ENCODE results near the gene CDYL2.
"Not testable (repeated sequence)": the region's sequence is repeated elsewhere in the genome, so short reads cannot be mapped to it uniquely, and the experiment has no call there.

The CDYL2 gene

DNA sequence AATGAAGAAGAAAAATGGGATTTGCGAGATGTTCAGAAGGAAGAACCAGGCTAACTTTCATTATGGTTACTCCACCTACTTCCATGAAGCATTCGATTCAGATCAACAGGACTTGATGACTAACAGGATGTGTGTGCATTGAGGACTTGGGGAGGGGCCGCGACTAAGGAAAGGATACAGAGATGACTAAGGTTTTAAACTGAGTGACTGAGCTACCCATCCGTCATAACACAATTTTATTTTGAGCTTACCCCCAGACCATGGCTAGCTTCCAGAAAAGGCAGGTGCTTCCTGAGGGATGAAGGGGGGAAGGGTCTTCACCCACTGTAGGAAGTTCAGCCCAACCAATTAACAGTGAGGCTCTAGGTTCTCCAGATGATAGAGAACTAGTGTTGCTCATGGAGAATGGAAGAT is 2.5 kb upstream of the CDYL2 start:
- peak; percentile 69 for DNase-seq

DNA sequence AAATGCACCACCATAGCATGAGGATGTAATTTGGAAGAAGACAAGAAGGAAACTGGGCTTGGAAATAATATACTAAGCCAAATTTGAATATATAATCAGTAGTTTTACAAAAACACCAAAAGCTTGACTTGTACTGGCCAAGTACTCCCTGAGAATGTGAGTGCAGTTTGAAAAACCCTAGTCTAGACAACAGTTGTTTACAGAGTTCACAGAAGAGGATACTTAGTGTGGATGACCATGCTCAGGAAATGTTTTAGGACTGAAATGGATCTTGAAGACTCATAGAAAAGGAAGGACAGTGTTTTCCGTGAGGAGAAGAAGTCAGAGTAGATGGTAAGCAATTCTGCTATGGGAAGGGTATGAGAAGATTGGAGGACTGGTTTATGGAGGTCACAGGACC is 1.9 kb upstream of the CDYL2 start:
- no peak for DNase-seq

GRCh38 chr16:80804056-80804525 is 307 bp downstream of the CDYL2 start:
- DNase-seq: peak; percentile 71

GRCh38 chr16:80803339-80804055 is 901 bp downstream of the CDYL2 start:
- peak; percentile 49 for DNase-seq

- DNase-seq: no peak
Measured at GRCh38 chr16:80802902-80803301, 1.5 kb downstream of the CDYL2 start.

DNA sequence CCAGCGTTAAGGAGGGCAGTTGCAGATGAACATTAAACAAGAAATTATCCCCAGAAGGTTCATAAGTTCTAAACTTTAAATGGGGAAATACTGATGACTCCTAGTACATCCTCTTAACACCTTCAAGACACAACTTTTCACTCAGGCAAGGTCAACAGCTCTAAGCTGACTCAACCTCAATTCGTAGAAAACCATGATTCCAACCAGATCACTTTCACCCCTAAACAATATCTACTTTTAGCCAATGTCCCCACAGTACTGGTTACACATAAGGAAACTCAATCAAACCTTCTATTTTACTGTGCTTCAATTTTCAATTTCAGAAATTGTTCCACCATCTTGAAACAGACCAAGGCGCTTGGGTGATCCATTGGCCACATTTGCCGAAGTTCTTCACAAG is 2.3 kb downstream of the CDYL2 start:
- DNase-seq: no peak

DNA sequence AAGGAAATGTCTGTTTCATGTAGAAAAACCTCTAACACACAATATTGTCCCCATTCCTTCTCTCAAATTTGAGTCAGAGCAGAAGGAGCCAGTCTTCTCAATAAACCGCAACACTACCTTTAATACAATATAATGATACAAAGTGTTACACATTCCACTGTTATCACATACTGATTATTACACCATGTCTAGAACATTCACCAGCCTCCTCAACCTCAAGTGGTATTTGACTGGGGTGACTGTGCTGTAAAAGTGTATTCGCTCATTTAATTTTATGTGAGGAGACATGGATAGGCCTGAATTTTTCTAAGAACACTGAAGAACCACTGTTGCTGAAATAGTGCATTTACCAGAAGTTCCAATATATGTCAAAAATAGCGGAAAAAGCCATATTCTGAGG is 10.3 kb downstream of the CDYL2 start:
- no peak for DNase-seq

GRCh38 chr16:80792031-80792430 is 12.4 kb downstream of the CDYL2 start:
- no peak for DNase-seq

GRCh38 chr16:80791411-80791810 is 13.0 kb downstream of the CDYL2 start:
- no peak for DNase-seq

DNA sequence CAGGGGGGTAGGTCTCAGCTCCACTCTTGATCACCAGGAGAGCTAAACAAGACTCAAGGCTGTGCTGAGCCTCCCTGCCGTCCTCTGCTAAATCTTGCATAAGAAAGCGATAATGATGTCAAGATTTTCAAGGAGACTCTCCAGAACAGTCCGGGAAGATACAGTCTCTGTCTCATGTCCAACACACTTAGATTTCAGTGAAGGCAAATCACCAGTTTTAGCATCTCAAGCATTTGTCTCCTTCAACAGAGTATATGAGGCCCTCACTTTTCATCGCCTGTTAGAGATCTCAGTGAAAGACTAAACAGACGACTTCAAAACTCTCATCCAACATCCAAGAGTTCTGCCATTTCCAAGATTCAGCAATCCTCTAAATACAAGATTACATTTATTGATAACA is 13.6 kb downstream of the CDYL2 start:
- no peak for DNase-seq

DNA sequence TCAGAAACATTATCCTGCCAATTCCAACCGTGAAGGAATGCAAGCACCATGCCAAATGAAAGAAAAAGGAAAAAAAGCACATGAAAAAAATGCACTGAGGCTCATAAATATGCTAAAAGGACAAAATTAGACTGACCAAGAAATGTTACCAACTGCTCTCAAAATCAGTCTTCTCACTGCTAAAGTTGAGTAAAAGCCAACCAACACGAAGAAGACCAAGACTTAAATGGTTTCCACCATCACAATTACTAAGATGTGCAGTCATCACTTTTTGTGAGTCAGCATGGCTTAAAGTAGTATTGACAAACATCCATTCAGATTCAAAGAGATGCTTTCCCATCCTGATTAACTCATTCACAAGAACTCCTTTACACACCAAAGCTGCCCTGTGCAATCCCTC is 16.4 kb downstream of the CDYL2 start:
- DNase-seq: no peak

DNA sequence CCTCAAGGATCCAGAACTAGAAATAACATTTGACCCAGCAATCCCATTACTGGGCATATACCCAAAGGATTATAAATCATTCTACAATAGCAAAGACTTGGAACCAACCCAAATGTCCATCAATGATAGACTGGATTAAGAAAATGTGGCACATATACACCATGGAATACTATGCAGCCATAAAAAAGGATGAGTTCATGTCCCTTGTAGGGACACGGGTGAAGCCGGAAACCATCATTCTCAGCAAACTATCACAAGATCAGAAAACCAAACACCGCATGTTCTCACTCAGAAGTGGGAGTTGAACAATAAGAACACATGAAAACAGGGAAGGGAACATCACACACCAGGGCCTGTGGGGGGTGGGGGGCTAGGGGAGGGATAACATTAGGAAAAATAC is 17.8 kb downstream of the CDYL2 start:
- not testable (repeated sequence) for DNase-seq

GRCh38 chr16:80784951-80785350 is 19.4 kb downstream of the CDYL2 start:
- no peak for DNase-seq

DNA sequence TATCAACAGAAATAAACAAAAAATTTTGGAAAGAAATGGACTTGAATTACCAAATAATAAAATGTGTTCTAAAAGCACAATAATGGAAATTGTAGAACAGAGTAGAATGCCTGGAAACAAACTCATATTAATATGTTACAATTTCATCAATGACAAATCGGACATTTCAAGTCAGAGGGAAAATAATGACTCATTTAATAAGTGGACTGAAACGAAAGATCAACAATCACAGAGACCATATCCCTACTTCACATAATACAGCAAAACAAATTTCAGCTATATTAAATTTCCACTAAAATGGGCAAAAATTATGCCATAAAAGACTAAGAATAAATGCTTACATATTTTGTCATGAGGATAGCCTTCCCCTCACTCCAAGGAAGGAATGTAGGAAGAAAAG is 25.7 kb downstream of the CDYL2 start:
- no peak for DNase-seq

- DNase-seq: no peak
Measured at GRCh38 chr16:80776856-80777255, 27.5 kb downstream of the CDYL2 start.

DNA sequence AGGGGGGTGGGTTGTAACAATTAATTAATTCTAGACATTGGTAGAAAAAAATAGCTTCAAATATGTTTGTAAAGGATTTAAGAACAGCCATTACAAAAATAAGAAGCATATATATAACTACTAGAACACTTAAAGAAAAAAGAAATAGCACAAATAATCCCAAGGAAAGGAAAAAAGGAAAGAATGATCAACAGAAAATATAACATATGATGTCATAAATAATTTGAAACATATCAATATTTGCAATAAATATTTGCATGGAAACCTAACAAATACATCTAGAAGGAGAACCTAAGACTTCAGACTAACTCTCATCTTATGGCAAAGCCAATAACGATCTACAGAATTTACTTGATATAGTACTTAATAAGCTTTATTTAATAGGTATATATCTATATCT is 28.9 kb downstream of the CDYL2 start:
- no peak for DNase-seq

GRCh38 chr16:80766798-80767197 is 37.6 kb downstream of the CDYL2 start:
- no peak for DNase-seq

DNA sequence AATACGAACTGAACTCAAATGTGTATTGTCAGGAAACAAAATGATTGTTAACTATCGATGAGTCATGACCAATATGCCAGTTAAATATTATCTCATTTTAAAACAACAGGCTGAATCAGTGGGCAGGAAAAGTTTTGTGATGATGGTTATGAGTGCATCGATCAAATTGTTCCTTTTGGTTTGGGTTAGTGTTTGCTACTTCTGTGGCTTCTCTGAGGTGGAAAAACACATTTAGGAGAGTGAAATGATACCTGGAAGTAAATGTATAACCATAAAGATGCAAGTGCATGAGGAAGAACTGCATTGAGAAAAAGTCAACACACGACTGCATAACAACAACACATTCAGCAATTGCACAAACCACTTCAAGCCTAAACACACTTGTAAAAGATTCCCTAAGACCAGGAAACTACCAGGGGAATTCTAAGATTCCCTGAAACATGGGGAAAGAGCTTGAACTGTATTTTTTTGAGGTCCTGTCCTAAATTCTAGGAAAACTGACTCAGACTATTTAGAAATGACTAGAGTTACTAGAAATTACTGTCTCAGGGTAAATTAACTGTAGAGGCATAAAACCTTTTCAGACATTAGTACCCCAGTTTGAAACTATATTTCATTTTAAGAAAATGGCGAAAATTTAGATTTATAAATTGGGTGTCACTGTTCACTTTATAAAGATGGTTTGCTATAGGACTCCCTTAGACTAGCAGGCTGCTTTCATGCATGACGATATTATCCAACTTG is 44.8 kb downstream of the CDYL2 start:
- DNase-seq: no peak

GRCh38 chr16:80754476-80754875 is 49.9 kb downstream of the CDYL2 start:
- no peak for DNase-seq

DNA sequence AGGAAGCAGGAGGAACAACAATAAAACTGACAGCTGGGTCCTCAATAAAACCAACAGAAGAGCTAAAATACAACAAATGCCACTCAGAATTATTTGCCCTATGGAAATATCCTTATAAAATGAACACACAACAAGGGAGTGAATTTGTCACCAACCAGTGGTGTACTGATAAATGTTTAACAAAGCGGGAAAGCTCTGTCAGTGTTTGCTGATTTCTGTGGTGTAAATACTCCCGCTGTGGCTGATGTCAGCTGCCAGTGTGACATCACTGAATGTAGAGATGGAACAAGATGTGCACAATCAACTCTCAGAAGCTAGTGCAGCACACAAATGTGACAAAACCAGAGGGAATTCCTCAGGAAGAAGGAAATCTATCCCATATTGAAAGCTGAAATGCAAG is 51.9 kb downstream of the CDYL2 start:
- DNase-seq: no peak

DNA sequence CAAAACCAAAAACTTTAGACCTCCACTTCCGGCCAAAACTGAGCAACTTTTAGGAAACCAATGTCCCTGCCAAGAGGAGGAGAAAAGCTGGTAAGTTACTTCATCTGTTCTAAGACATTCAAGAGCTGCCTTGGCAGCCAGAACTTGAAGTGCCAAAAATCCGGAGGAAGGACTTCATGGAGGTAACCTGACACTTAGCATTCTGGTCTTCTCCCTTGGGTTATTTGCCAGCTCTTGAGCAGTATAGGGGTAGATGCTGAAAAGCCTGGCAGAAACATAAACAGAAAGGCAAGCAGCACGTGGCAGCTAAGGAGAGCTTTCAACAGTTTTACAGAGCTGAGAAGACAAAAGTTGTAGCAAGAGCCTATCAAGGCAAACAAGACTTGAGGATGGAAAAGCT is 53.2 kb downstream of the CDYL2 start:
- DNase-seq: no peak

- DNase-seq: no peak
Measured at GRCh38 chr16:80746231-80746630, 58.2 kb downstream of the CDYL2 start.

GRCh38 chr16:80744856-80745255 is 59.5 kb downstream of the CDYL2 start:
- no peak for DNase-seq

DNA sequence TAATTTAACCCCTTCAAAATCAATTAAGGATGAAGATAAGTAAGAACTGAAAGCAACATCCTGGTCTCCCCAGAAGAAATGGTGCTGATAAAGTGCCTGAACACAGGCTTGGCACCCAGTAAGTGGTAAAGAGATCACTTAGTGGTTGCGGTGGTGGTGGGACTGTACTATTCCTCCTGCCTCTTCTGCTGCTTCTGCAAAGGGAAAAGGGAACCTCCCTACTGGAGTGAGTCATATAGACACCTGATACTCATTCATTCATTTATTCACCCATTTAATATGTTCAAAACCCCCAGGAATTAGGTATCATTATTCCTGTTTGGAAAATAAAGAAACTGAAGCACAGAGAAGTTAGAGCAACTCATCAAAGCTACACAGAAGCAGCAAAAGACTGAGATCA is 60.6 kb downstream of the CDYL2 start:
- DNase-seq: no peak

GRCh38 chr16:80743273-80743672 is 61.1 kb downstream of the CDYL2 start:
- no peak for DNase-seq
